Fibroblast of skin of right quadriceps (primary cell): Measurements from ENCODE around the gene DKK2.

Experiments
- DNase-seq: peaks from one replicate; pipeline ENCODE4 v3.0.0-alpha.2; 2013

Gene DKK2, protein sequence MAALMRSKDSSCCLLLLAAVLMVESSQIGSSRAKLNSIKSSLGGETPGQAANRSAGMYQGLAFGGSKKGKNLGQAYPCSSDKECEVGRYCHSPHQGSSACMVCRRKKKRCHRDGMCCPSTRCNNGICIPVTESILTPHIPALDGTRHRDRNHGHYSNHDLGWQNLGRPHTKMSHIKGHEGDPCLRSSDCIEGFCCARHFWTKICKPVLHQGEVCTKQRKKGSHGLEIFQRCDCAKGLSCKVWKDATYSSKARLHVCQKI

DNA sequence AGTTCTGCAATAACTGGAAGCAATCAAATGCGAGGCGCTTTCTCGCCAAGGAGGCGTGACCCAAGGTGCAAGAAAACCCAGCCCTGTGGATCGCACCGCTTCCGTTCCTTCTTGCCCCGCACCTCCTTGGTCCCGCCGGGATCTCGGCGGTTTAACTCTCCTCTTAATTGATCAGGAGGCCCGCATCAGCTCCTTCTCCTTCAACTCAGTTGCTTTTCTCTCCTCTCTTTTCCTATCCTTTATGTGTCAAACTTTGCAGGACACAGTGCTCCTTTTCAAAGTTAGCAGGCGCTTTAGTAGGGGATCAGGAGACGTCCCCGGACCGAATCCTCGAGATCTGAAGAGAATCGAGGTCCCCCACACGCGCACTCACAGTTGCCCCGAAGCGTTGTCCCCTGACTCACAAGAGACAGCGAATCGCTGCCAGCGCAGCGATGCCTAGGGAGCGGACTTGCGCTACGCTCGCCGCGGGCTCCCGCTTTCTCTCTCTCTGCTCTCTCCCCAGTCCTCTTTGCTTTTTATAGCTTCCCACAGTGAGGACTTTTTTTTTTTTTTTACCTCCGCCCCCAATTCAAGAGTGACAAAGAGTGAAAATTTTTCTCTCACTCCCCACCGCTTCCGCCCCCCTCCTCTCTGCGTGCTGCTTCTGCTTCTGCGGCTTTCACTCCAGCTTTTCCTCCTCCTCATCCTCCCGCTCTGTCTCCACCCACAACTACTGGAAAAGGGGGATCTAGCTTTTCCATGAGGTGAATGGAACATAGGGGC lies at the start of gene DKK2:
DKK2 (minus strand) TSS at position 495 of the 765 bp plus-strand sequence. CDS start 722 bp downstream, outside the sequence.
- peak; percentile 38 for DNase-seq

DNA sequence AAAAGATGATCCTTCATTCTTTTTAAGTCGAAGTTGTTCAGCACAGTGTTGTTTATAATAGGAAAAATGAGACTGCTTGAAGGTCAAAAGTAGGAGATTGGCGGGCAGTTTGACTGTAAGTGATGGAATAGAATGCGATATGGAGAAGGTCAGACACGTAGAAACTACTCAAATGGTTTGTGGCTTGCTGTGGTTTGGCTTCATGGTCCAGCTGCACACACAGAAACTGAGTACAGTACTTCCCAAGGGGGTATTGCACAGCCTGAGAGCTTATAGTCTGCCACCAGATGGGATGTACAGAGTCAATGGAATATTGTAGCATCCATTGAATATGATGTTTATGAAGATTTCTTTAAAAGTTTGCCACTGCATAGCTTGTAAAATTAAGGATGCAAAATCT lies 41.1 kb upstream of the DKK2 start:
- no peak for DNase-seq

DNA sequence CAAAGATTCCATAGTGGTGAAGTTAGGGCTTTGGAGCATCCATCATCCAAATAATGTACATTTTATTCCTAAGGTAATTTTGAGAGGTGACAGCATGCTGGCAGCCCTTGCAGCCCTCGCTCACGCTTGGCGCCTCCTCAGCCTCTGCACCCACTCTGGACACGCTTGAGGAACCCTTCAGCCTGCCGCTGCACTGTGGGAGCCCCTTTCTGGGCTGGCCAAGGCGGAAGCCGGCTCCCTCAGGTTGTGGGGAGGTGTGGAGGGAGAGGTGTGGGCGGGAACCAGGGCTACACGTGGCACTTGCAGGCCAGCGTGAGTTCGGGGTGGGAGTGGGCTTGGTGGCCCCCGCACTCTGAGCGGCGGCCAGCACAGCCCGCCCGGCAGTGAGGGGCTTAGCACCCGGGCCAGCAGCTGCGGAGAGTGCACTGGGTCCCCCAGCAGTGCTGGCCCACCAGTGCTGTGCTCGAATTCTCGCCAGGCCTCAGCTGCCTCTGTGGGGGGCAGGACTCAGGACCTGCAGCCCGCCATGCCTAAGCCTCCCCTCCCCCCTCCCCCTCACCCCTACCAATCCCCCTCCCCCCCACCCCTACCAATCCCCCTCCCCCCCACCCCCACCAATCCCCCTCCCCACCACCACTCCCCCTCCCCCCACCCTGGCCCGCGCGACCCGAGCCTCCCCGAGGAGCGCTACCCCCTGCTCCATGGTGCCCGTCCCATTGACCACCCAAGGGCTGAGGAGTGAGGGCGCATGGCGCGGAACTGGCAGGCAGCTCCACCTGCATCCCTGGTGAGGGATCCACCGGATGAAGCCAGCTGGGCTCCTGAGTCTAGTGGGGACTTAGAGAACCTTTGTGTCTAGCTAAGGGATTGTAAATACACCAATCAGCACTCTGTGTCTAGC lies 37.0 kb upstream of the DKK2 start:
- no peak for DNase-seq

DNA sequence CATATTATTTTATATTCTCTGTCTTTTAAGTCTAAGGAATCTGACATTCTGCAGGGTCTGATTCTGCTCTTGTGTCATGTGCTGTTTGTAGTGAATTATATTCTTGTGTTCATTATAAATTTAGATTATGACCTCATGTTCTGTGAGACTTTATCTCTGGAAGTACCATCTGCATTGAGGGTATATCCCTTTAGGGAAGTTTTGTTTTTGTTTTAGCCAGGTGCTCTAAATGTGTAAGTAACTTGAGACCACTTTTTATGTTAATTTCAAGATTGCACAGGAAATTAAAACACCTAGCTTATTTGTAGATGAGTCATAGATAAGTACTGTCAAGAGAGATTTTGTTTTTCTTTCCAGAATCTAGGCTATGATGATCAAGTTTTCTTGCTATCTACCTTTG lies 35.0 kb upstream of the DKK2 start:
- DNase-seq, result no peak

DNA sequence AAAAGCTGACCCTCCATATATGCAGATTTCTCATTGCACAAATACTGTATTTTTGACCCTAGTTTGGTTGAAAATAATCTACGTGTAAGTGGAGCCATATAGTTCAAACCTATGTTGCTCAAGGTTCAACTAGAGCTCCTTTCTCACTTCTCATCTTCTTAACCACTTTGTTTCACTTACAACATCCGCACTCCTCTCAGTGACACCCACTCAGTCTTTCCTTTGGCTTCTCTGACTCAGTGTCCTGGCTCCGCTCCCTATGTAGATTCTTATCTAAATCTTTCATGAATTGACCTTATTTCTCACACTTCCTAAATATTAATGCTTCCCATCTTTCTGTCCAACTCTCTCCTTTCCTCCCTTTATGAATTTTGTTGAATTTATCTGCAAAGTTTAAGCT lies 32.9 kb upstream of the DKK2 start:
- DNase-seq, result peak; percentile 63

DNA sequence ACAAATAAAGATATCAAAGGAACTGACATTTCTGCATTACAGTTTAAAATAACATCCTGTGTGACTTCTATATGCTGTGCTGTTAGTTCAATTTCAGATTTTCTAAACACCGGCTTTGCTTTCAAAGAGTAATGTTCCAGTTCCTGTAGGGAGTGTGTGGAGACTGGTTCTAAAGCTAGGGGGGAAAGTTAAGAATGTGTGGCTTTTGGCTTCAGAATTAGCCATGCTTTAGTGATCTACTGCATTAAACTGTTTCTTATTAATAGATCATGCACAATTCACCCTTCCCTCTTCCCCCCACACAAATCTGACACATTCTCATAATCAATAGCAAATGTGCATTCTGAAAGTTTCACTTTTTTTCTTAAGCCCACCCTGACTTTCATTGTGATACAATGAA lies 32.0 kb upstream of the DKK2 start:
- DNase-seq, result peak; percentile 22

DNA sequence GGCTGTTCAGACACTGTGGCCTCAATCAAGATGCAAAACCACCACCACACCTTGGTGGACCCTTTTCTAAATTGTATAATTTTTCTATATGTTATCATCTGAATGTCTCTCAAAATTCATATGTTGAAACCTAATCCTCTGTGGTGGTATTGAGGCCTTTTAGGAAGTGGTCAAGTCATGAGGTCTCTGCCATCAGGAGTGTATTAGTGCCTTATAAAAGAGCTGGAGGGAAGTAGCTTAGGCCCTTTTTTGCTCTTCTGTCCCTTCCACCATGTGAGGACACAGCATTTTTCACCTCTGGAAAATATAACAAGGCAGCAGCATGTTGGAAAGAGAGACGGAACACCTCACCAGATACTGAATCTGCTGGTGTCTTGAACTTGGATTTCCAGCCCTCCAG lies 30.5 kb upstream of the DKK2 start:
- DNase-seq, result no peak

DNA sequence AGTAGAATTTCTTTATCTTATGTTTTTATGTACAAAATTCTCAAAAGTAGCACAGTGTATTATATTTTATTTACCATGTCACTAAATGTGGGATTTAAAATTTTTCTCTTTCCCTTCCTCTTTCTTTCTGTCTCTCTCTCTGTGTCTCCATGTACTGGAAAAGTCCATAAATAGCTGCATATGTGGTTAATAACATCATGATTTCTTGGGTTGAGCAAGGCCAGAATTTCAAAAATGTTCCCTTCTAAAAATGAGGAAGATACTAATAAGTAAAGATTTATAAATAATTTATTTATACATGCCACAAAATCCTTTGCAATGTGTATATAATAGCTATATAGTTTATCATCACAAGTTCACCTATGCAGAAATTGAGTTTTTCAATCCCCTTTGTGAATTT lies 29.1 kb upstream of the DKK2 start:
- DNase-seq, result no peak

DNA sequence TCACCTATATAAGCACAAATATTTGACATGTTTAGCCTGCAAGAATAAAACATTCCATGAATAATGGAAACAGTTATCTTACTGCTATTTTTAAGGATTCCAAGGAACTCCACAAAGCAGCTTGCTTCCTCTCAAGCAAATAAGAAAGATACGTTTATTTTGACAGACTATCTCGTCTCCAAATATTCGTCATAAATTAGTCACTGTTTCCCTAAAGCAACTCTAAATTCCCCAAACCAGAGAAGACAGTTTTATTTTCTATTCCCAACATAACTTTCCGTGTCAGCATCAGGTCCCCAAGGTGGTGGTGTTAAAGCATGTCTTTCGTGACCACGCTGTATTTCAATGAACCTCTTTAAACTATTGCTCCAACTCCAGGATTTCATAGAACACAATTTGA lies 24.3 kb upstream of the DKK2 start:
- DNase-seq, result no peak

DNA sequence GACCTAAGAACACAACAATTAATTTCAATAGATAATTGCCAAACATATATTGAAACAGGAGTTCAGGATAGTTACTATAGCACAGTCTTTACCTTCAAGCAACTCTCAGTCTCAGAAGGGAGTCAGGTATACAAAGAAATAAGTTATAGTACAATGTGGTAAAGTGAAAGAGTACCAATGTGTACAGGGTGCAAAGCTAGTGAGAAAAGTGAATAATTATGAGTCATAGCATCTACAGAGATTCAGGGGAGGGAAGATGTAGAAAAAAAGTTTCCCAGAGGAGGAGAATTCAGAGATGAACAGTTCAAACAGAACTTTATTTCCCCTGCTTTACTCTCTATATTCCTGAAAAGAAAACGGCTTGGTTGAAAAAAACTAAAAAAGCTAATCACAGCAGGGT lies 22.7 kb upstream of the DKK2 start:
- DNase-seq, result no peak

DNA sequence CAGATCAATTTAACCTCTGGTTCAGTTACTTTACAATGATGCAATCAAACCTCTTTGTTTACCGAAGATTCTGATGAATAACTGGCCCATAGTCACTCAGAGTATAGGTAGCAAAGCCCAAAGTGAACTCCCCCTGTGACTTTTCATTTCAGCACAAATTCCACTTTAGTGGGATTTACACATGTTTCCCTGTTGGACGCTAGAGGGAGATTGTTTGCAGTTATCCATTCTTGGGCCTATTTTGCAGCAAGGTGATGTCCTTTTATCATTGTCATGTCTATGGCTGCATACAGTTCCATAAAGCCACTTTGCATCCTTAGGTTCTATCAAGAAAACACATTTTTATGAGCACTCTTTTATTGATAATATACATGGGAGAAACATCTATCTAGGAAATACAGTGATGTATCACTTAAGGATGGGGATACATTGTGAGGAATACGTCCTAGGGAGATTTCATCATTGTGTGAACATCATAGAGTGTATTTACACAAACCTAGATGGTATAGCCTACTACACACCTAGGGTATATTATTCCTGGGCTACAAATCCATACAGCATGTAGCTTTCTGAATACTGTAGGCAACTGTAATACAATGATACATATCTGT lies 14.5 kb upstream of the DKK2 start:
- DNase-seq, result no peak

DNA sequence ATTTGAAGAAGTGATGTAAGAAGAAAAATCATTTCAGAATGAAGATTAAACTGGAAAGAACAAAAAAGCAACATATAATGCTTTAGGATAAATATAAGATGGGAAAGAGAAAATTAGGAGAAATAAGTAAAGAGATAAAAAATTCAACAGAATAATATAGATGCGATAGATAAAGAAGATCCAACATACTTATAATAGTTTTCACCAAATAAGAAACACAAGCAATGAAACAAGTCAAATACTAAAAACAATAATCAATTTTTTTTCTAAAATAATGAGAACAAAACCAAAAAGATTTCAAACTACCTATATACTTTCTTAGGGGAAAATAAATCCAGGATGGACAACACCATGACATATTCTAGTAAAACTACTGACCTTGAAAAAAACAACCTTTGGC lies 10.1 kb upstream of the DKK2 start:
- DNase-seq, result no peak

DNA sequence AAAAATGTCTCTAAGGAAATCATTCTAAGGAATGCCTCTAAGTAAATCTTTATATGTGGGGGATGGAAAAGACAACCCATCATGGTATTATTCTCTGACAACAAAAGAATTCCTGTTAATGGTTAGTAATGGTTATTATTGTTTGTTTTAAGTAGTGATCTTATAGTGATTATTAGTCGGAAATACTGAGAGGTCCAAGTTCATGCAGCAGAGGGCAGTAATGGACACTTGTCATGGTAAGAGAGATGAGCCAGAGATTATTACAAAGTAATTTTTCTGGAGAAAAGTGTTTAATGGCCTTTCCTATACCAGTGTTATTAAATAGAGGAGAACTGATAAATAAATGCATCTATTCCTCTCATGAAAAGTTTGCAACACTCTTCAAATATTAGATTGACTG lies 8.1 kb upstream of the DKK2 start:
- no peak for DNase-seq

DNA sequence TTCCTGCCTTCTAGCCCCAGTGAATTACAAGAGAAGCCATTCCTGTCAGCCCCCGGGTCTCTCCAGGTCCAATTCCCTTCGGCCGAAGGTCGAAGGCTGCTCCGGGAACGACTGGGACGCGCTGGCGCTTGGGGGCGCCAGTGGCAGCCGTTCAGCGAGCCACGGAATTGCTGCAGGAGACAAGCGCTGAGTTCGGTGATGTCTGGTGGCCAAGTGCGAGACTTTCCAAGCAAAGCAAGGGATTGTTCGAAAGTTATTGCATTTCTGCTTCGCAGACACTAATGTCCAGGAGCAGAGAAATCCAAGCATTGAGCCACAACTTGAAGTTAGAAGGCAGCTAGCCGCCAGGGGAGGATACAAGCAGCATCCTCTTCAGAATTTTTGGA lies 1.1 kb upstream of the DKK2 start:
- DNase-seq, result peak; percentile 48

DNA sequence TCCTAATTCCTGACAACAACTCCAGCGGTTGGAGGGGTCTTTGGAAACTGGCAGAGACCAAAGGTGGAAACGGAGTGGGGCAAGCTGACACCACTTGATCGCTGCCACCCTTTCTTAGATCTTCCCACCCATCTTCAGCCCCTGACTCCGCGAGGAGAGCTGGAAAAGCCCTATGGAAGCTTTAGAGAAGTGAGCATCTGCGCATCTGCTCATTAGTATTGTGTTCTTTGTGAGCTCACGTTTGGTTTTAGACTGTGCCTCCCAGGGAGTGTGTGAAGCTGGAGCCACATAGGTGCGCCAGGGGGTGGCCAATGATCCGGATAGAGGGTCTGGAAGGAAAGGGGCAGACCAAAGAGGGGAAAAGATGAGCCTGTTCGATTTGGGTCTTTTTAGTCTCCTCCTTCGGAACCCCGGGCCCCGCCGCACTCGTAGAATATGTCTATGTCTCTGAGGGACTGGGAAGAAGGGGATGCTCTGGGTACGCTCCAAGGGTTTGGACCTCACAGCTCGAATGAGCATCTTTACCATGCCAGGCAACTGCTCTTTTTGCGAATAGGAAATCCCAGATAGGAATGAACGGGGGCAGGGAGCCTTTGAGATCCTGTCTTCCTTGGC lies 578 bp upstream of the DKK2 start:
- DNase-seq, result peak; percentile 6

DNA sequence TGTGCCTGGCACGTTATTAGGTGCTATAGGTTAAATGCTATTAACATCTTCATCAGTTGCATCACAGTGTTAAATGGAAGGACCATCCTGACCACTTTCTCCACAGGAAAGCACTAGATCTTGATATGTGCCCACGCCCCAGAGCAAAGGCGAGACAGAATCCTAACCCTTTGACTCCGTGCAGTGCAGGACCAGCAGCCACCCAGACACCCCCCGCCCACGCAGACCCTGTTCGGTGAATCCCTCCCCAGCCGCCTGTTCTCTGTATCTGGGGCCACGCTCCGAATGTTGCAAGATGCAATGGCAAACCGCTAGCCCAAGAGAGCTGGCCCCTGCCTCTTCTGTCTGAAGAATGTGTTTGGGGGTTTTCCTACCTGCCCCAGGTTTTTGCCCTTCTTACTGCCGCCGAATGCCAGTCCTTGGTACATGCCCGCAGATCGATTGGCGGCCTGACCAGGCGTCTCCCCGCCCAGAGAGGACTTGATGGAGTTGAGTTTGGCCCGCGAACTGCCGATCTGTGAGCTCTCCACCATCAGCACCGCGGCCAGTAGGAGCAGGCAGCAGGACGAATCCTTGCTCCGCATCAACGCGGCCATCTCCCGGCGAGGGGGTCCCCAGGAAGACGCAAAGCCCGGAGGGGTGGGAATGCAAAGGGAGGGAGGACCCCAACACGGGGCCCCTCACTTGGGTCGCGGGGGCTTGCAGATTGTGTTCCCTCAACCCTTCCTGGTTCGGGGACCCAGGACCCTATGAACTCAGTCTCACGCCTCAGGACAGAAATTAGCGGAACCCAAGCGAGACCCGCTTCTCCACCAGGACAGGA lies 906 bp downstream of the DKK2 start:
- DNase-seq, result peak; percentile 30

DNA sequence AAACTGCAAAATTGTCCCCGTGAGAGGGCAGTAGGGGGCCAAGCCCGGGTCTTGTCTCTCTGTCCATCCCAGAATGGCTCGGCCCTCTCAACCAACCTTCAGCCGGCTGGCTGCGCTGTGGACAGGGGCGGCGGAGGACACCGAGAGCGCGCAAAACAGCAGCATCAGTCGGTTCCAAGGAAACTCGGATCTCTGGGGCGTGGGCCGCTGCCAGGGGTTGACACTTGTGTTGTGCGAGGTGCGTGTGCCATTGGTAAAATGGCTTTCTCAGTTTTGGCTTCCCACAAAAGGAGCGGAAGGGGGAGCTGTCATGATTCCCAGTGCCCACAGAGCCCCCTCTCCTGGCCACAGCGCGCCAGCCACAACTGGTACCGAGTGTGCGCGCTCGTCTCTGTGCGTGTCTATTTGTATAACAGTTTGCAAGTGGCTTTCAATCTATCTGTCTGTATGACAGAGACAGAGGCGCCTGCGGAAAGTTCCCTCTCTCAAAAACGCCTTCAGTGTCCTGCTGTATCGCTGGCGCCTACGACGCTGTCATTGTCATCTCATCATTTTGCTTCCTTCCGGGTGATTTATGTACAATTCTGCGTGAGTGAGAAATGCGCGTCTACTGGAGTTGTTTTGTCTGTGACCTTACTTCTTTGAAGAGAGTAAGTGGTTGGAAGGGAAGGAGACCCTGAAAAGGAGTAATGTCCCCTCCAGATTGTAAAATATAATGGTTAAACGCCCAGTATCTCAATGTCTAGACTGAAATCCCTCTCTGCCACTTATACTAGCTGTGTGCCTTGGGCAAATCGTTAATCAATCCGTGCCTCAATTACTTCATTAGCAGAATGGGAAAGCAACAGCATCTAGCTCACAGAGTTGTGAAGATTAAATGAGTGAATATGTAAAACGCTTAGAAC lies 1.8 kb downstream of the DKK2 start:
- peak; percentile 49 for DNase-seq

DNA sequence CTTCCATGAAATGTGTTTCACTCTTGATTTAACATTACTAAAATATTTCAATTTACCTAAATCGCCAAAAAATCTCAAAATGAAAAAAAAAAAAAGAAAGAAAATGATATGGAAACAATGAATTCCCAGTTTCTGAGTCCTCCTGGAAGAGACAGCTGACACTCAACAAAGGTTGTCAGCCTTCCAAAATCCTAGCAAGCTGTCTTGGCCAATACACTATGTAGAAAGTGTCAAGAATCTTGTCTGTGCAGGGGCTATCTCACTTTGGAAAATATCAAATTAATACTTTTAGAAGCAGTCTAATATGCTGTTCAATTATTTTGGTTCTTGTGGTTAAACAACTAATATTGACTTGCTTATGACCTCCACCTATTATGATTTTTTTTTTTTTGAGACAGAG lies 8.7 kb downstream of the DKK2 start:
- DNase-seq, result no peak

DNA sequence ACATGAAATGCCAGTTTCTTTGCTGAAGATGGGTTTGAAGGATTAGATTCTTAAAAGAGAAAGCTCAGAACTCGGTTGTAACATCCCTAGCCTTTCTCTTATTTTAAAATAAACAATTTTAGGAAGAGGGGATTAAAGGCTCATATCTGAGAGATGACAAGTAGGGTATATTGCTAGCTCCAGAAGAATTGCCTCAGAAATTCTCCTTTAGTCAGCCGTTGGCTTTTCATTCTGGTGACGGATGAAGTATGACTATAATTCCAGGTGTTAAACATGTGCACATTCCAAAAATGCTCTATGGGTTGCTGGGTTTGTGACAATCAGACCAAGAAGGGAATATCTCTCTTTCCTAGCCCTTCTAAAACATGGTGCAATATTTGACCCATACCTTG lies 17.8 kb downstream of the DKK2 start:
- peak; percentile 31 for DNase-seq

DNA sequence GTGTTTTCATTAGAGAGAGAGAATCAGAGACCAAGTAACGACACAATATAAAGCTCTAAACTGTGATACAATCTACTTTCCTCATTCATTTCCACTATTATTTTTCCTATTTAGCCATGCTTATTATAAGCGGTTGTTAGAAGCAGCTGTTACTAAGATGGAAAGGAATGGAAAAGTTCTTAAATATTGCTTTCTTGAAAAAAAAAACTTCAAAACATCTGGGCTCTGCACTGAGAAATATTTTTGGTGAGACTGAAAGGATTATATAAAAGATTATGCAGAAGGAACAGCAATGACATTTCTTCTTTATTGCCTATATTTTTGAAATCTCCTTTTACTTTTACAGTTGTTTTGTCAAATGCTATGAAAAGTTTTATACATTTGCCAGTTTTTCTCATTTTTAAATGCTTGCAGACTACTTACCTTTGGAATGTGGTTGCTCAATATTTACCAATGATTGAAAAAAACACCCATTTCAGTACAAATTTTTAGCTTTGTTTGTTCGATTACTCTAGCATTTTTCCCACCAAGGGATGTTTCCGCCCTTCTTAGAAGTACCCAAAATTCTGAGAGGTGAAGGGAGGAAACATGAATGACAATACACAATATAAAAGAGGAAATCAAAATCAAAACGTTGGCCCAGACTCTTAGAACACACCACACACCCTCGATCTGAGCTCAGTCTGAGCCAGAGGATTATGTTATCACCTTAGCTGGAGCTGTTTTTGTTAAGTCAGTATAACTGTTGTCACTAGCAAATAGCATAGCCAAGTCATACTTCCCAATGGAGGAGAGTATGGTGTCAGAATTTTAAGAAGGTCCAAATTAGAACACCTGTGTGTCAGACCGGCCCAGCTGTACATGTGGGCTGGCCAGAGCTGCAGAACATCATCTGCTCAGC lies 18.4 kb downstream of the DKK2 start:
- no peak for DNase-seq
